Body of pancreas (tissue), 4 donors: Measurements from ENCODE around the gene TXNRD2. TPM values are rescaled to one million over a fixed set of nuclear protein-coding genes. Genes with fewer than 3 reads are reported as not detected.

Experiments used
- ATAC-seq: fragments of 150-250 bp; one replicate; pipeline ENCODE4 v1.9.1; 2016
- DNase-seq, 4 donors: peaks; one replicate each; pipeline ENCODE4 v3.0.0-alpha.2; 2019
- H3K27ac ChIP-seq, 4 donors: fragments of 200-600 bp; sonication (generic); 1 replicate in 3 of 4; 2 replicates in 1 of 4; pipeline versions ENCODE4 v1.5.1 to v1.6.1; 2016 to 2019; ENCODE audit warnings: mild to moderate bottlenecking in 1 of 4, mixed read lengths in 1 of 4, moderate library complexity in 1 of 4
- H3K27me3 ChIP-seq, 2 donors: fragments of 200-600 bp; sonication (generic); one replicate each; pipeline ENCODE4 v1.6.0; 2016; ENCODE audit warnings: mild to moderate bottlenecking in 1 of 2
- H3K36me3 ChIP-seq, 2 donors: fragments of 200-600 bp; sonication (generic); replicated peaks in 1 of 2; 2 replicates each; pipeline ENCODE4 v1.5.1; 2016; ENCODE audit warnings: low read depth in 2 of 2; ENCODE audit not compliant: insufficient read depth in 1 of 2
- H3K4me1 ChIP-seq: fragments of 200-600 bp; sonication (generic); one replicate; pipeline ENCODE4 v1.6.0; 2016
- H3K4me3 ChIP-seq, 2 donors: fragments of 200-600 bp; sonication (generic); 1 replicate in 1 of 2; 2 replicates in 1 of 2; pipeline ENCODE4 v1.5.1; 2016 to 2019
- H3K9me3 ChIP-seq, 3 donors: fragments of 200-600 bp; sonication (generic); 1 replicate in 2 of 3; 2 replicates in 1 of 3; pipeline ENCODE4 v1.5.1; 2016
- CTCF ChIP-seq, 7 experiments: fragments of 450-650 bp in 4 of 7; fragments of 200-600 bp in 3 of 7; sonication (generic) in 3 of 7; IDR thresholded peaks; one replicate each; pipeline ENCODE4 v1.5.1; 2016 to 2019; ENCODE audit warnings: antibody characterized with exemption in 7 of 7
- POLR2A ChIP-seq, 3 donors: fragments of 450-650 bp; IDR thresholded peaks; one replicate each; pipeline ENCODE4 v1.6.1; 2016; ENCODE audit warnings: antibody characterized with exemption in 3 of 3, mild to moderate bottlenecking in 2 of 3
- WGBS, 2 donors: methylation state at CpG; one replicate each; pipeline ENCODE4 v1.1.5; 2017; 5-methylcytosine and 5-hydroxymethylcytosine counted together
- intact Hi-C: fragments of 100-400 bp; cut with DNase I; formaldehyde crosslinking; loops from one replicate; pipeline ENCODE4 v1.15.1; 2023
- total RNA-seq, 2 donors: library from RNA; depleted of rRNA; stranded (reverse); fragments of >200 nt; gene quantifications; one replicate each; pipeline ENCODE4 v1.1.0, GENCODE V29; 2016

The TXNRD2 gene
- total RNA-seq, 2 donors from 2014 or later, result 22.1 to 23.6 TPM

DNA sequence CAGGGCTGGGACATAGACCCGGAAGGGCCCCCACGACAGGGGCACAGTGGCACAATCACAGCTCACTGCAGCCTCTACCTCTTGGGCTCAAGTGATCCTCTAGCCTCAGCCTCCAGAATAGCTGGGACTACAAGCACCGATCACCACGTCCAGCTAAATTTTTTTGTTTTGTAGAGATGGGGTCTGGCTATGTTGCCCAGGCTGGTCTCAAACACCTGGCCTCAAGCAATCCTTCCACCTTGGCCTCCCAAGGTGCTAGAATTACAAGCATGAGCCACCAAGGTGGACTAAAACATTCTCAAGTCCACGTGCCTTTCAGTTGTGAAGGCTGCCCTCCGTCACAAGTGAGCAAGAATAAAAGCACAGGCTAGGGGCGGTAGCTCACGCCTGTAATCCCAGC is 10.1 kb downstream of the TXNRD2 start:
- WGBS, 2 donors, result 91 to 98% methylated on average over 6 to 8 of the region's 8 CpGs
- no peak for ATAC-seq
- Histone ChIP-seq H3K4me3 (no peak overlapping the region), H3K27me3 (no peaks in the 10 kb centered on the region), H3K27ac (no peak overlapping the region), H3K36me3 (no peaks in the 10 kb centered on the region), H3K4me1 (no peaks in the 10 kb centered on the region), H3K9me3 (no peaks in the 10 kb centered on the region)
- intact Hi-C loops, result no loop called here
- DNase-seq, result no peak
- TF ChIP-seq CTCF (IDR thresholded peaks at IDR 0.05) (no peak), POLR2A (IDR thresholded peaks at IDR 0.05) (no peak)

DNA sequence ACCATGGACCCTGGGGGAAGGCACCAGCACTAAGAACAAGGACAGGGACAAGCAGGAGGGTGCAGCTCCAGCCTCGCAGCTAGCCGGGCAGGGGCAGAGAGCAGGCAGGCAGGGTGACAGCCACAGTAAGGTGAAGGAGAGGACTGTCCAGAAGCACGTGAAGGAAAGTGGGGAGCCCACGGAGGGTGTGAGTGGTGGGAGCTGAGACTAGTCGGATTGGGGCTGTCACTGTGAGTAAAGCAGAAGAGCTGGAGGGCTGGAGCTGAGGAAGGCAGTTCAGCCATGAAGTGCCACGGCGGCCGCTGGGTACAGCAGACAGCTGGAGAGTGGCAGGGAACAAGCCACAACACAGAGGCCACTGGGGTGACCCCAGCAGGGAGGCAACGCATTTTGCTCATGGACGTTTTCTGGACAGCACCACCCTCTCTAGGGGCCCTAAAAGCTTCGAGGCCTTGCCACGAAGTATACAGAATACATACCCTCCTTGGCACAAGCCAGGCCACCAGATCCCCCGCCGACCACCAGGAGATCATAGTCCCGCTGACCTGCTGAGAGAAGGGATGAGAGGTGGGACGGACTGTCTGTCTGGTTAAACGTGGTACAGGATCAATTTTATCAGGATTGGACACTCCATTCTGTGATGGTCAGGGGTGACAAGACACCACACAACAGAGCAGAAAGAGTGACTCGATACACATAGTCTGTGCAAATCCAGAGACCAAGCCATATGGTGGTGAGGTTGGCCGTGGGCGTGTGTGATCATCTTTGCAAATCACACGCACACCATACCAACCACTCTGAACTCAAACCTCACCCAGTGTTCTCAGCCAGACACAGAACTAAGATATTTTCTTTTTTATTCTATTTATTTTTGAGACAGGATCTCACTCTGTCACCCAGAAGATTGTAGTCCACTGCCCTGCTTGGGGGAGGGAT is 10.8 kb downstream of the TXNRD2 start:
- intact Hi-C loops, result no loop called here
- H3K27me3 ChIP-seq, result no peaks in the 10 kb centered on the region
- 88% methylated on average over 21 of the region's 21 CpGs for WGBS, 2 donors

GRCh38 chr22:19929586-19930550 is 11.8 kb downstream of the TXNRD2 start:
- no peak for TF ChIP-seq CTCF (IDR thresholded peaks at IDR 0.05)
- TF ChIP-seq POLR2A (IDR thresholded peaks at IDR 0.05), result no peak
- H3K9me3 ChIP-seq, result no peaks in the 10 kb centered on the region
- H3K27me3 ChIP-seq, result no peaks in the 10 kb centered on the region
- intact Hi-C loops, result no loop called here
- no peak overlapping the region for H3K4me3 ChIP-seq
- 92 to 96% methylated on average over 20 to 21 of the region's 21 CpGs for WGBS, 2 donors
- no peaks in the 10 kb centered on the region for H3K36me3 ChIP-seq
- no peak for ATAC-seq
- DNase-seq, result no peak
- H3K27ac ChIP-seq, result no peak overlapping the region
- H3K4me1 ChIP-seq, result no peaks in the 10 kb centered on the region

More for the DNA sequence above, 10.8 kb downstream of the TXNRD2 start:
- Histone ChIP-seq H3K4me3 (no peak overlapping the region), H3K4me1 (no peaks in the 10 kb centered on the region), H3K27ac (no peak overlapping the region), H3K36me3 (no peaks in the 10 kb centered on the region), H3K9me3 (no peaks in the 10 kb centered on the region)
- ATAC-seq (no peak), DNase-seq (no peak)
- TF ChIP-seq POLR2A (IDR thresholded peaks at IDR 0.05), result no peak
- TF ChIP-seq CTCF (IDR thresholded peaks at IDR 0.05), result no peak

DNA sequence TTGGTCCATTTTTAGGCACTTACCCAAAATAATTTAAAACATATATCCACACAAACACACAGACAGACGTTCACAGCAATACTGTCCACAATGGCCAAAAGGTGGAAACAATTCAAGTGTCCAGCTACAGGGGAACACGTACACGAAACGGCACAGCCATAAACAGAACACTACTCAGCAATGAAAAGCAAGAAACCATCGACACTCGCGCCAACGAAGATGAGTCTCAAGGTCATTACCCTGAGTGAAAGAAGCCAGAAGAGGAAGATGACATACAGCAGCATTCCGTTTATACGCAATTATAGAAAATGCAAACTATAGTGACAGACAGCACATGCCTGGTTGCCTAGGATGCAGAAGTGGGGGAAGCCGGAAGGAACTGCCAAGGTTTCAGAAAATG is 13.4 kb downstream of the TXNRD2 start:
- no peak for ATAC-seq

More for the DNA sequence above, 13.4 kb downstream of the TXNRD2 start:
- 74 to 82% methylated on average over 11 of the region's 11 CpGs for WGBS, 2 donors
- intact Hi-C loops, result no loop called here
- DNase-seq, result no peak
- H3K9me3 ChIP-seq, result no peaks in the 10 kb centered on the region
- no peaks in the 10 kb centered on the region for H3K36me3 ChIP-seq
- TF ChIP-seq CTCF (IDR thresholded peaks at IDR 0.05) (no peak), POLR2A (IDR thresholded peaks at IDR 0.05) (no peak)
- no peak overlapping the region for H3K4me3 ChIP-seq
- H3K27me3 ChIP-seq, result no peaks in the 10 kb centered on the region
- H3K4me1 ChIP-seq, result no peaks in the 10 kb centered on the region
- no peak overlapping the region for H3K27ac ChIP-seq
